ENCODE measurements around the gene WDR86.
A peak's percentile ranks its signal among the peaks of the same experiment; 100 is the strongest.

The WDR86 gene

GRCh38 chr7:151446412-151446811 is 36.6 kb upstream of the WDR86 start:
- Histone ChIP-seq H3K36me3 (no peaks in the 10 kb centered on the region), H3K27me3 (ENCODE audit: insufficient read depth, low read depth, severe bottlenecking) (no peaks in the 10 kb centered on the region), H3K4me3 (ENCODE audit: low read depth, low read length) (no peak overlapping the region), H3K27ac (no peak overlapping the region), H3K9me3 (ENCODE audit: severe bottlenecking) (no peaks in the 10 kb centered on the region)
- TF ChIP-seq, protein P1, sequence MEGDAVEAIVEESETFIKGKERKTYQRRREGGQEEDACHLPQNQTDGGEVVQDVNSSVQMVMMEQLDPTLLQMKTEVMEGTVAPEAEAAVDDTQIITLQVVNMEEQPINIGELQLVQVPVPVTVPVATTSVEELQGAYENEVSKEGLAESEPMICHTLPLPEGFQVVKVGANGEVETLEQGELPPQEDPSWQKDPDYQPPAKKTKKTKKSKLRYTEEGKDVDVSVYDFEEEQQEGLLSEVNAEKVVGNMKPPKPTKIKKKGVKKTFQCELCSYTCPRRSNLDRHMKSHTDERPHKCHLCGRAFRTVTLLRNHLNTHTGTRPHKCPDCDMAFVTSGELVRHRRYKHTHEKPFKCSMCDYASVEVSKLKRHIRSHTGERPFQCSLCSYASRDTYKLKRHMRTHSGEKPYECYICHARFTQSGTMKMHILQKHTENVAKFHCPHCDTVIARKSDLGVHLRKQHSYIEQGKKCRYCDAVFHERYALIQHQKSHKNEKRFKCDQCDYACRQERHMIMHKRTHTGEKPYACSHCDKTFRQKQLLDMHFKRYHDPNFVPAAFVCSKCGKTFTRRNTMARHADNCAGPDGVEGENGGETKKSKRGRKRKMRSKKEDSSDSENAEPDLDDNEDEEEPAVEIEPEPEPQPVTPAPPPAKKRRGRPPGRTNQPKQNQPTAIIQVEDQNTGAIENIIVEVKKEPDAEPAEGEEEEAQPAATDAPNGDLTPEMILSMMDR (IDR thresholded peaks at IDR 0.05; ENCODE audit: low read depth, low read length): no peak
- no peak for DNase-seq

DNA sequence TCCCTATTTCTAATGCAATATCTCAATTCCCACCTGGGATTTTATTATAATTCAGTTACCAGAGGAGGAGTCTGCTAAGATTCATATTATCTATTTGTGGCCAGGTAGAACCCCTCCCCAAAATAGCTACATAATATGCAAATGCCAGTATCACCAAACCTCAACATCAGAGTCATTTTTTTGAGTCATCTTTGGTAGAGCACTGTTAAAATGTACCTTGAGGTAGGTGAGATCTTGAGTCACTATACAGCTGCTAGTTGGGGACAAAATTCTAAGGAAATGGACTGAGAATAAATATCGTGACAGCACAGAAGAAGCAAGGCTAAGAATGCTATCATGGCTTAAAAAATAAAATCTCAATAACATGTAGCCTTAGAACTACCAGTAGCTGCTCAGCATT is 34.8 kb upstream of the WDR86 start:
- Histone ChIP-seq H3K36me3 (no peaks in the 10 kb centered on the region), H3K4me3 (ENCODE audit: low read depth, low read length) (no peak overlapping the region), H3K9me3 (ENCODE audit: severe bottlenecking) (no peaks in the 10 kb centered on the region), H3K27ac (no peak overlapping the region), H3K27me3 (ENCODE audit: insufficient read depth, low read depth, severe bottlenecking) (no peaks in the 10 kb centered on the region)
- TF ChIP-seq, protein P1 (IDR thresholded peaks at IDR 0.05; ENCODE audit: low read depth, low read length): no peak
- no peak for DNase-seq

DNA sequence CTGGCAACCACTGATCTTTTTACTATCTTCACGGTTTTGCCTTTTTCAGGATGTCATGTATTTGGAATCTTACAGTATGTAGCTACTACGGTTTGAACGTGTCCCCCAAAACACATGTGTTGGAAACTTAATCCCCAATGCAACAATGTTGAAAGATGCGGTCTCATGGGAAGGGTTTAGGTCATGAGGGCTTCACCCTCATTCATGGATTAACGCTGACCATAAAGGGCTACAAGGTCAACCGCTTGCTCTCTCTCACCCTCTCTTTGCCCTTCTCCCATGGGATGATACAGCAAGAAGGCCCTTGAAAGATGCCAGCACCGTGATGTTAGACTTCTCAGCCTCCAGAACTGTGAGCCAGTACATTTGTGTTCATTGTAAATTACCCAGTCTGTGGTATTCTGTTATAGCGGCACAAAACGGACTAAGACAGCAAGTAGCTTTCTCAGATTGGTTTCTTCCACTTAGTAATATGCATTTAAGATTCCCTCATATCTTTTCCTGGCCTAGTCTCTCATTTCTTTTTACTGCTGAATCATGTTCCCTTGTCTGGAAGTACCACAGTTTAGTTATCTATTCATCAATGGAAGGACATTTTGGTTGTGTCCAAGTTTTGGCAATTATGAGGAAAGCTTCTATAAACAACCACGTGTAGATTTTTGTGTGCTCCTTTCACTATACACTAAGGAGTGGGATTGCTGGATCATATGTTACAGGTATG is 33.1 kb upstream of the WDR86 start:
- TF ChIP-seq, protein P1 (IDR thresholded peaks at IDR 0.05; ENCODE audit: low read depth, low read length): no peak
- no peak for DNase-seq
- H3K27me3 ChIP-seq (ENCODE audit: insufficient read depth, low read depth, severe bottlenecking): no peaks in the 10 kb centered on the region
- H3K36me3 ChIP-seq: no peaks in the 10 kb centered on the region
- no peak overlapping the region for H3K27ac ChIP-seq
- peaks cover 3% of the 10 kb centered on the region for H3K9me3 ChIP-seq (ENCODE audit: severe bottlenecking)
- H3K4me3 ChIP-seq (ENCODE audit: low read depth, low read length): no peak overlapping the region

DNA sequence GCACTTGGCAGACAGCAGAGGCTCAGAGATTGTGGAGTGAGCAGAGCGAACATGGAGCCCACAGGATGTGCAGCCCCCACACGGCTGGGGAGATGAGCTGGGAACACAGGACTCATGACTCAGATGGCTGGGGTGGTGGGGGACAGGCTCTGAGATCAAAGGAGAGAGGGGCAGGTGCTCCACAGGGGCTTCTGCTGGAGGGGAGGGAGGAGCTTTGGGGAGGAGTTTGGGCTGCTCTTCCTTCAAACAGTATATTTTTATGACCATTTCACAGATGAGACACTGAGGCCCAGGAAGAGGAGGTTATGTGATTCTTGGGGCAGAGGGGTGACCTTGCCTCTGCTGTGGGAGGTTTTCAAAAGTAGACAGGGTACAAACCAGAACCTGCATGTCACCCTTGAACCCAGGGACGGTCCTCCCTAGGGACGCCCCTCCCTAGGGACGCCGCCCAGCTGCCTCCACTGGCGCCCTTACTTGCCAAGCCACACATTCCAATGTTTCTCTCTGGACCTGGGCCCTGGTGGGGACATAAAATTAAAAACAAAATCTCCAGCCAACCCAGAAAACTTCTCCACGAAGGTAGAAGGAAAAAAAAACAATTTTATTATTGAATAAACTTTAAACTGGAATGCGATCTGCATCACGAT is 31.1 kb upstream of the WDR86 start:
- no peak overlapping the region for H3K4me3 ChIP-seq (ENCODE audit: low read depth, low read length)
- no peaks in the 10 kb centered on the region for H3K36me3 ChIP-seq
- TF ChIP-seq, protein P1 (IDR thresholded peaks at IDR 0.05; ENCODE audit: low read depth, low read length): no peak
- peaks cover 3% of the 10 kb centered on the region for H3K9me3 ChIP-seq (ENCODE audit: severe bottlenecking)
- no peak for DNase-seq
- no peaks in the 10 kb centered on the region for H3K27me3 ChIP-seq (ENCODE audit: insufficient read depth, low read depth, severe bottlenecking)
- H3K27ac ChIP-seq: no peak overlapping the region

GRCh38 chr7:151439855-151440798 is 30.3 kb upstream of the WDR86 start, which contains the start of gene CRYGN:
Gene CRYGN (minus strand): TSS chr7:151440141. CDS start chr7:151439917, 224 bp downstream.
- peak within 1 kb of the TSS; percentile 52 for H3K4me3 ChIP-seq (ENCODE audit: low read depth, low read length)
- H3K36me3 ChIP-seq: no peaks in the 10 kb centered on the region
- H3K27ac ChIP-seq: no peak within 1 kb of the TSS
- TF ChIP-seq, protein P1 (IDR thresholded peaks at IDR 0.05; ENCODE audit: low read depth, low read length): no peak
- H3K27me3 ChIP-seq (ENCODE audit: insufficient read depth, low read depth, severe bottlenecking): no peaks in the 10 kb centered on the region
- peaks cover 3% of the 10 kb centered on the region for H3K9me3 ChIP-seq (ENCODE audit: severe bottlenecking)
- DNase-seq: peak; percentile 33

Measured in WERI-Rb-1 (cell line).